ACC112 (cell line): Measurements from ENCODE around the gene ASPHD2.

Source experiments
- H2AFZ ChIP-seq: fragments of 200-600 bp; sonication (generic); one replicate; pipeline ENCODE4 v1.6.0; 2017; ENCODE audit warnings: antibody characterized with exemption, low read length; ENCODE audit not compliant: unreplicated experiment
- H3K27ac ChIP-seq: fragments of 200-600 bp; sonication (generic); 2 replicates; pipeline ENCODE4 v1.5.1; 2014; ENCODE audit warnings: low read depth, mild to moderate bottlenecking, antibody characterized with exemption, low read length, moderate library complexity
- H3K27me3 ChIP-seq: fragments of 200-600 bp; sonication (generic); 2 replicates; pipeline ENCODE4 v1.6.1; 2014; ENCODE audit warnings: mild to moderate bottlenecking, antibody characterized with exemption, low read length, moderate library complexity, mixed read lengths; ENCODE audit not compliant: insufficient read depth
- H3K36me3 ChIP-seq: fragments of 200-600 bp; sonication (generic); 2 replicates; pipeline ENCODE4 v1.6.1; 2016; ENCODE audit warnings: mild to moderate bottlenecking, antibody characterized with exemption, low read length, moderate library complexity, mixed read lengths; ENCODE audit not compliant: insufficient read depth
- H3K4me1 ChIP-seq: fragments of 200-600 bp; sonication (generic); one replicate; pipeline ENCODE4 v1.6.1; 2016; ENCODE audit warnings: low read length, mixed read lengths; ENCODE audit not compliant: insufficient read depth, unreplicated experiment, control insufficient read depth
- H3K4me3 ChIP-seq: fragments of 200-600 bp; sonication (generic); 2 replicates; pipeline ENCODE4 v1.5.1; 2014; ENCODE audit warnings: mild to moderate bottlenecking, low read depth, low read length
- H3K79me2 ChIP-seq: fragments of 200-600 bp; sonication (generic); one replicate; pipeline ENCODE4 v1.6.0; 2016; ENCODE audit warnings: low read length; ENCODE audit not compliant: control insufficient read depth, unreplicated experiment, insufficient read depth

The ASPHD2 gene

GRCh38 chr22:26447584-26448329, 18.7 kb downstream of the ASPHD2 start:
- Histone ChIP-seq H3K4me1 (no peaks in the 10 kb centered on the region), H3K27me3 (no peaks in the 10 kb centered on the region), H3K36me3 (no peaks in the 10 kb centered on the region), H2AFZ (no peak overlapping the region), H3K27ac (no peak overlapping the region), H3K4me3 (no peak overlapping the region), H3K79me2 (no peaks in the 10 kb centered on the region)

DNA sequence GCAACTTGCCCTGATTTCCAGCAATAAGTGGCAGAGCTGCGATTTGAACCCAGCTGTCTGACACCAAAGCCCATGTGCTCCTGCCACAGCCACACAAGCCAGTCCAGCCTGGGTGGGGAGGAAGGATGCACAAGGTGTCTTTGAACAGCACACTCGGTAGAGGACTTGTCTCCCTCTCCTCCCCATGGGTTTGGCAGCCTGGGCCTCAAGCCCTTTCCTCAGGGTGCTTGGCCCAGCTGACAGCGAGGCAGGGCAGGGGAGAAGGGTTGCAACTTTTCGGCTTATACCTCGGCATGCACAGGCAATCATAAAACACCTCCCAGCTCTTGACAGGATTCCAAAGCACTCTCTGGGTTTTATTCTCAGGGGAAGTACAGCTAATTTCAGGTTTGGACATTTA, 19.3 kb downstream of the ASPHD2 start:
- H2AFZ ChIP-seq: no peak overlapping the region
- no peaks in the 10 kb centered on the region for H3K4me1 ChIP-seq
- H3K4me3 ChIP-seq: no peak overlapping the region
- H3K79me2 ChIP-seq: no peaks in the 10 kb centered on the region
- no peak overlapping the region for H3K27ac ChIP-seq
- H3K27me3 ChIP-seq: no peaks in the 10 kb centered on the region
- no peaks in the 10 kb centered on the region for H3K36me3 ChIP-seq

DNA sequence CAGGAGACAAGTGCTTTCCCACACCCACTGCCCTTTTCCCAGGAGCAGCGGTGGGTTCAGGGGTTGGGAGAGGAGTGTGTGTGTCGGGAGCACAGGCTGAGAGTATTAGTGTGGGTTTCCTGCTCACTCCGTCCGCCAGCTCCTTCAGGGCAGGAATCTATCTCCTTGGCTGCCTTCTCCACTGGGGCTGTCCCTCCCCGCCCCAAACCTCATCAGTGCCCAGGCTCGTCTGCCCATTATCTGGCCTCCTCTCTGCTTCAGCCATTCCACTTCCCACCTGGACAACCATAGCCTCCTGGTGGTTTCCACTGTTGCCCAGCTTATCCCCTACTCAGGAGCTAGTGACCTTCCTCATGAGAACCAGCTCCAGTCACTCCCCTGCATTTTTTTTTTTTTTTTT, 19.9 kb downstream of the ASPHD2 start:
- Histone ChIP-seq H3K27me3 (no peaks in the 10 kb centered on the region), H2AFZ (no peak overlapping the region), H3K27ac (no peak overlapping the region), H3K4me1 (no peaks in the 10 kb centered on the region), H3K4me3 (no peak overlapping the region), H3K36me3 (no peaks in the 10 kb centered on the region), H3K79me2 (no peaks in the 10 kb centered on the region)

DNA sequence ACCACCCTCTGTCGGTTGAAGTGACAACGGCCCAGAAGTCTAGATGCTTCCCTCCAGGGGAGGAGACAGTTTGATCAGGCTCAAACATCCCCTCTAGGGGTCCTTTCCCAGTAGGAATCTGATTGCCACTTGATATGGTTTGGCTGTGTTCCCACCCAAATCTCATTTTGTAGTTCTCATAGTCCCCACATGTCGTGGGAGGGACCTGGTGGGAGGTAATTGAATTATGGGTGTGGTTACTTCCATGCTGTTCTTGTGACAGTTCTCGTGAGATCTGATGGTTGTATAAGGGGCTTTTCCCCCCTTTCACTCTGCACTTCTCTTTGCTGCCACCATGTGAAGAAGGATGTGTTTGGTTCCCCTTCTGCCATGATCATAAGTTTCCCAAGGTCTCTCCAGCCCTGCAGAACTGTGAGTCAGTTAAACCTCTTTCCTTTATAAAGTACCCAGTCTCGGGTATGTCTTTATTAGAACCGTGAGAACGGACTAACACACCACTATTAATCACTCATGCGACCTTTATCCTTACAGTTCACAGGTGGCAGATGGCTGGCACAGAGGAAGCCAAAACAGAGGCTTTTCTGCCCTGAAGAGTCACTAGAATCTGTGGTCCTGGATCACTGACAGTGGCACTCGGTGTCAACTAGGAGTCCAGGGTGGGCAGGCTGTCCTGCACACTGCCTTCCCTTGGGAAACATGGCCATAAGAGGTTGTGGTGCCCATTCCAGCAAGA, 21.6 kb downstream of the ASPHD2 start:
- no peak overlapping the region for H3K27ac ChIP-seq
- H3K36me3 ChIP-seq: no peaks in the 10 kb centered on the region
- H3K27me3 ChIP-seq: no peaks in the 10 kb centered on the region
- H3K4me3 ChIP-seq: no peak overlapping the region
- H2AFZ ChIP-seq: no peak overlapping the region
- H3K4me1 ChIP-seq: no peaks in the 10 kb centered on the region
- H3K79me2 ChIP-seq: no peaks in the 10 kb centered on the region

DNA sequence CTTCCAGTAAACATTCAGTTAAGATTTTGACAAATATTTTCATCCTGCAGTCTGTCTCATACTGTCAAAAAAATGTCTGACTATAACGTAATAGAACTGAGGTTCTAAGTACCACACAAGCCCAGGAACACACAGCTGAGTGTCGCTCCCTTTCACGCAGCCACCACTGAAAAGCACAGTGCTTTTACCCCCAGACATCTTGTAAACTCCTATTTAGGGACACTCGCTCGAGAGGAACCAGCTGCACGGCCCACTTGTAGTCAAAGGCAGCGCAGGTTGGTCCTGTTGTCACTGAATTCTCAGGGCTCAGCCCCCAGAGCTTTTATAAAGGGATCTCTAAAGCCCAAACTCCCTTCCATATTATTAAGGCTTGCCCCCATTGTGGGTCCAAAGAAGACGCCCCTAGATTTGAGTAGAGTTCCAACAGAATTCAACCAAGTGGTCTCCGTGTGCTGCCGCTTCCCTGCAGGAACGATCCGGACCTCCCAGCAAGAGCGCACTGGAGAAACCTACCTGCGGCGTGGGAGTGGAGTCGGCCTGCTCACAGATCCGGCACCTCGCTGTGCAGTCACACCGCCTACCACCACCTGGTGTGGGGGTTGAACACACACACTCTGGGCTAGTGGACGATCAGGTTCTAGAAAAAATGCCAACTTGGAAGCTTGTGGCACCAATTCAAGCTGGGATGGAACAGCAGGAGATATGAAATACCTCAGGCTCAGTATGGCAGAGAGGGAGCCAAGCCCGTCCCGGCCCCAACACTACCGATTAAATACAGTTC, 23.4 kb downstream of the ASPHD2 start:
- Histone ChIP-seq H3K4me3 (no peak overlapping the region), H3K36me3 (no peaks in the 10 kb centered on the region), H3K27ac (no peak overlapping the region), H3K4me1 (no peaks in the 10 kb centered on the region), H3K79me2 (no peaks in the 10 kb centered on the region), H3K27me3 (no peaks in the 10 kb centered on the region), H2AFZ (no peak overlapping the region)

DNA sequence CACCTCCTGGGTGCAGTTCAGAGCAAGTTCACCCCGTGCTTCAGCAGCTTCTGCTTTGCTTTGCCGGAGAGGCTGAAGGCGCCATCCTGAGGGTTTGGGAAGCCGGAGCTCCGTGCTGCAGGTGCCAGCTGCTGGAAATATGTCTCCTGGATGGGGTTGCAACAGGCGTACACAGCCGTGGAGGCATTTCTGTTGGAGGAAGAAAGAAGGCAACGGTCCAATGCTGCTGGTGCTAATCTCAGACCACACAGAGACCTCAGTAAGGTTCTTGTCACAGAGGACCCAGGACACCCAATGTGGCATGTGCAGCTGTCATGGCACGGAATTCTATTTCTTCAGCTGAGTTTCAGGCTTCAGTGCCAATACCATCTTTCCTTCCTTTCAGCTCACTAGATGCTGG, 24.2 kb downstream of the ASPHD2 start:
- no peaks in the 10 kb centered on the region for H3K79me2 ChIP-seq
- H3K27ac ChIP-seq: no peak overlapping the region
- H3K27me3 ChIP-seq: no peaks in the 10 kb centered on the region
- H2AFZ ChIP-seq: no peak overlapping the region
- H3K4me3 ChIP-seq: no peak overlapping the region
- no peaks in the 10 kb centered on the region for H3K36me3 ChIP-seq
- no peaks in the 10 kb centered on the region for H3K4me1 ChIP-seq

- no peaks in the 10 kb centered on the region for H3K27me3 ChIP-seq
- no peaks in the 10 kb centered on the region for H3K36me3 ChIP-seq
- no peak overlapping the region for H3K27ac ChIP-seq
- H2AFZ ChIP-seq: no peak overlapping the region
- no peaks in the 10 kb centered on the region for H3K79me2 ChIP-seq
- no peaks in the 10 kb centered on the region for H3K4me1 ChIP-seq
- no peak overlapping the region for H3K4me3 ChIP-seq
Measured at GRCh38 chr22:26453812-26454500, 24.9 kb downstream of the ASPHD2 start.

DNA sequence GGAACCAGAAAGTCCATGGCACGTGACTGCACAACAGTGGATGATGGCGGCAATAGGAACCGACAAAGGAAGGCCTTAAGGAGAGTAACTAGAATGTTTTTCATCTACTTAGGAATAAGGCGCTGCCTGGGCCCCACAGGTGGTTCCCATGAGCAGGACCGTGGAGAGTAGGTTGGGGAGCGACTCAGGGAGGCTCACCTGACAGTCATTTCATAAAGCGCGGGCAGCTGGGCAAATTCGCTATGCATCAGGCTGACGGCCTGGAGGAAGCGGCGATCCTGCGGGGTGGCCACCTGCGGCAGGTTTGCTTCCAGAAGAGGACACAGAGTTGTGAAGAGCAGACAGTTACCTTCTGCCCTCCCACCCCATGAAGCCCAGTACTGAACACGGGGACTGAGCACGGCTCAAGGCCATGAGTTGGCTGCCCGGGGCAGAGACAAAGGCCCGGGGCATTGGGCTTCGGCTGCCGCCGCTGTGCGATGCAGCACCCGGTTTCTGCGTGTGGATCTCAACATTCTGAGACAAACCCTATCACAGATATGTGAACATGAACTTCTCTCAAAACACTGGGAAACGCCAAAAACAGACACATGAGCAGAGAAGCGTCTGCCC, 28.7 kb downstream of the ASPHD2 start:
- no peaks in the 10 kb centered on the region for H3K4me1 ChIP-seq
- H2AFZ ChIP-seq: no peak overlapping the region
- no peak overlapping the region for H3K27ac ChIP-seq
- H3K4me3 ChIP-seq: no peak overlapping the region
- H3K79me2 ChIP-seq: no peaks in the 10 kb centered on the region
- H3K36me3 ChIP-seq: no peaks in the 10 kb centered on the region; the same call in 1 of the 2 replicates
- H3K27me3 ChIP-seq: no peaks in the 10 kb centered on the region

- no peak overlapping the region for H3K27ac ChIP-seq
- H3K27me3 ChIP-seq: no peaks in the 10 kb centered on the region
- H3K79me2 ChIP-seq: no peaks in the 10 kb centered on the region
- no peak overlapping the region for H2AFZ ChIP-seq
- no peaks in the 10 kb centered on the region for H3K4me1 ChIP-seq
- H3K36me3 ChIP-seq: no peaks in the 10 kb centered on the region; the same call in 1 of the 2 replicates
- H3K4me3 ChIP-seq: no peak overlapping the region
Measured at GRCh38 chr22:26460202-26460601, 31.1 kb downstream of the ASPHD2 start.

- H3K27me3 ChIP-seq: no peaks in the 10 kb centered on the region
- no peak overlapping the region for H3K27ac ChIP-seq
- no peaks in the 10 kb centered on the region; the same call in 1 of the 2 replicates for H3K36me3 ChIP-seq
- no peak overlapping the region for H2AFZ ChIP-seq
- no peaks in the 10 kb centered on the region for H3K4me1 ChIP-seq
- H3K79me2 ChIP-seq: no peaks in the 10 kb centered on the region
- H3K4me3 ChIP-seq: no peak overlapping the region
Measured at GRCh38 chr22:26461188-26461810, 32.2 kb downstream of the ASPHD2 start.
